Esophagus mucosa (tissue), 1 donor: ENCODE measurements around the gene NEURL4. TPM values are rescaled to one million over a fixed set of nuclear protein-coding genes. Genes with fewer than 3 reads are reported as not detected.
"Not testable (repeated sequence)": the region's sequence is repeated elsewhere in the genome, so short reads cannot be mapped to it uniquely, and the experiment has no call there.

Source experiments
- ATAC-seq: fragments of 200-7000 bp; cut with Tn5 transposase; one replicate; pipeline ENCODE4 v1.9.1; 2020
- total RNA-seq: library from RNA; stranded (reverse); gene quantifications from one replicate; pipeline ENCODE4 v1.2.4, GENCODE V29; 2023
- donor health status: DM: yes; HTN: yes; CAD: no.

NEURL4 gene
- total RNA-seq, result 13.5 TPM

DNA sequence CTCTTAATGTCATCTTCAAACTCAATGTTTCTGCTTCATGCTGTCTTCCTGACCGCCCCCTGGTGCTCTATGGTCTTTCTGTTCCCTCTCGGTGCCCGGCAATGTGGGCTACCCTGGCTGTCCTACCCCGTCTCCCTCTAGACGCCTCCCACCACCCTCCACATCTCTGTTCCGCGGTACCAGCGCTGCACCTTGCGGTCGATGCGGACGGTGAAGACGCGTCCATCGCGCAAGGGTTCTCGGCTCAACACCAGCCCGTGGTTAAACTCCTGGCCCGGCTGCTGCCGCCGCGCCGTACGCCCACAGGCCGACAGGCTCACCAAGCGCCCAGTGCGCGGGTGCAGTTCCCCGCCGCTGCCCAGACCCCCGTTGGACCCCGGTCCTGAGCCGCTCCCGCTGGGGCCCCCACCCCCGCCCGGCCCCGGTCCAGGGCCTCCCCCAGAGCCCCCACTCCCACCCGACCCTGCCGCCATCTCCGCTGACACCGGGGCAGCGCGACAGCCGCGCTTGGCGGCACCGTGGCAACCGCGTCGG lies at the start of gene NEURL4:
Gene NEURL4 (minus strand): TSS at position 496 of the 534 bp plus-strand sequence. CDS start 23 bp downstream, at position 473.
- ATAC-seq, result no peak

DNA sequence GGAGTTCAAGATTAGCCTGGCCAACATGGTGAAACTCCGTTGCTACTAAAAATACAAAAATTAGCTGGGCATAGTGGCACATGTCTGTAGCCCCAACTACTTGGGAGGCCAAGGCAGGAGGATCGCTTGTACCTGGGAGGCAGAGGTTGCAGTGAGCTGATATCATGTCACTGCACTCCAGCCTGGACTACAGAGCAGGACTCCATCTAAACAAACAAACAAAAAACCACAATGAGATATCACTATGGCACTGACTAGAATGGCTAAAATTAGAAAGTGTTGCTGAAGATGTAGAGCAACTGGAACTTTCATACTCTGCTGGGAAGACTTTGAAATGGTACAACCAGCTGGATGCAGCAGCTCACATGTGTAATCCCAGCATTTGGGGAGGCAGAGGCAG lies 45.2 kb upstream of the NEURL4 start:
- no peak for ATAC-seq

DNA sequence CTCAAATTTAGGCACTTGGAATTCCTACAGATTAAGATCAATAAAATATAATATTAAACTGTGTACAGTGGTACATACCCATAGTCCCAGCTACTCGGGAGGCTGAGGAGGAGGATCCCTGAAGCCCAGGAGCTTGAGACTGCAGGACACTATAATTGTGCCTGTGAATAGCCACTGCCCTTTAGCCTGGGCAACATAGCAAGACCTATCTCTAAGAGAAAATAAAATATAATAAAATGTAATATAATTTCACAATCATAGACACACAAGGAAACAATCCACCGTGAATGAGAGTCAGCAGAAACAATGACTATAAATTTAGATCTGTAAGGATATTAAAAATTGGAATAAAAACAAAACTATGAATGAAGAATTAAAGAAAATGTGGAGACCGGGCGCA lies 41.7 kb upstream of the NEURL4 start:
- no peak for ATAC-seq

DNA sequence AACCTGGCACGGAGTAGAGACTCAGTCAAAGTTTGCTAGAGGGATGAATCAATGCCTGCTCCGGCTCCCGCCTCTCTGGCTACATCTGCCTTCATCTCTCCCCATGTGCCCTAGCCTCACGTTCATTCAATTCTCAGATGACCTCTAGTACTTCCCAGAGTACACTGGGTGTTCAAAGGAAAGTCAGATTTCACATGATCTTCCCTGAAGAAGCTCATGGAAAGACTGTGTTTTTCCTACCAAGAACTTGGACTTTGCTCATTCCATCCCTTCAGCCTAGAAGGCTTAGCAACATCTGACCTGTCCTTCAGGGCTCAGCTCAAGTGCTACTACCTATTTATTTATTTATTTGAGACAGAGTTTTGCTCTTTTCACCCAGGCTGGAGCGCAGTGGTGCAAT lies 40.7 kb upstream of the NEURL4 start:
- no peak for ATAC-seq

DNA sequence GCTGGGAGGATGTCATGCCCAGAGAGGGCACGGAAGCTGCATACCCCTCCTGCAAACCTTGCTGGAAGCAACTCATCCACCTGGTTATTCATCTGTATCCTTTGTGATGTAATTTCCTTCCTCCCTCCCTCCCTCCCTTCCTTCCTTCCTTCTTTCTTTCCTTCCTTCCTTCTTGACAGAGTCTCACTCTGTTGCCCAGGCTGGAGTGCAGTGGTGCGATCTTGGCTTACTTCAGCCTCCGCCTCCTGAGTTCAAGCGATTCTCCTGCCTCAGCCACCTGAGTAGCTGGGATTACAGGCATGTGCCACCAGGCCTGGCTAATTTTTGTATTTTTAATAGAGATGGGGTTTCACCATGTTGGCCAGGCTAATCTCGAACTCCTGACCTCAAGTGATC lies 39.5 kb upstream of the NEURL4 start:
- ATAC-seq, result not testable (repeated sequence)

DNA sequence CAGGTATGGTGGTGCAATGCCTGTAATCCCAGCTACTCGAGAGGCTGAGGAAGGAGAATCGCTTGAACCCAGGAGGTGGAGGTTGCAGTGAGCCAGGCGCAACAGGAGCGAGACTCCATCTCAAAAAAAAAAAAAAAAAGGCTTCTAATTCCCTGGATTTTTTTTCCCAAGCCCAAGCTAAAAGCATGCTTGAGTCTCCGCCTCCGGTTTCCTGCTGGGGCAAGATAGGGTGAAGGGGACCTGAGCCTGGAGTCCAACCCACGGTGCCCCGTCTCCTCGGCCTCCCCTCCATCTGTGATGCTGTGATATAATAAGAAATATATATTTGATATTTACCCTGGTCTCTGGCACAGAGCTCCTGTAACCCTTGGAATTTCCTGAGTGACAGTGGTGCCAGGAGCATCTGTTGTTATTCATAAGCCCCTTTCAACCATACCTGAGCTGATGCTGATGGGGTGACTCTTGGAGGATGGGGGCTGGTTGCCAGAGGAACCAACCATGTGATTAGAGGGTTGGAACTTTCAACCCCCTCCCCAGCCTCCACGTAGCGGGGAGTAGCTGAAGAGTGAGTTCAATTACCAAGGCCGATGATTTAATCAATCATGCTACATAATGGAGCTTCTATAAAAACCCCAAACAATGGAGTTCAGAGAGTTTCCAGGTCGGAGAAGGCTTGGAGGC lies 38.9 kb upstream of the NEURL4 start:
- ATAC-seq, result no peak

DNA sequence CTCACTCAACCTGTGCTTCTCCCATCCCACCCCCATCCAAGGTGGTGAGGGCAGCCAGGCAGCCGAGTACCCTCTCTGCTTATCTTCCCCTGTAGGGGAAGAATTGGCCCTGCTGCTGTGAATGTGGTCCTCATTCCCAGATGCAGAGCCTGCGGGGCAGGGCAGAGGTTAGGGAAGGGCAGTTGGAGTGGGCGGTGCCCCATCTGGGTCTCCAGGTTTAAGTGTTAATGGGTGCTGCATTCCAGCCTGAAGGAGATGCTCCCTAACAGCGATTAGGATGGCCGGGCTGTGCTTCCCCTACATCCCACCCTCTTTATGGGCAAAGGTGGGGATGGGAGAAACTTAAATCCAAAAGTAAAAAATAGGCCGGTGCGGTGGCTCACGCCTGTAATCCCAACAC lies 37.9 kb upstream of the NEURL4 start:
- no peak for ATAC-seq

DNA sequence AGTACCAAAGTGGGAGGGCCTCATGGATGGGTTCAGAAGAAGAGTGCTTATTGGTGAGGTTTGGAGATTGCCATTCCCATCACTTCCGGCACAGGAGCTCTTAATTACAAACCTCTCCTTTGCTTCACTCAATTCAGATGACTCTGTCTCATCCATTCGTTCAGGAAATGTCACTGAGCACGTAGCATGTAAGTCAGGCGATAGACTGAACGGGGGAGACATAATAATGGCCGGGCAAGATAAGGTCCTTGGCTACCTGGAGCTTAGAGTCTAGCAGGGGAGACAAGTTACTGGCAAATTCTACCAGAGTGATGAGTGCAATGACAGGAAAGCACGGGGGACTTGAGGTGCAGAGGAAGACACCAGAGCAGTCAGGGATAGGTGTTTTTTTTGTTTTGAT lies 36.8 kb upstream of the NEURL4 start:
- ATAC-seq, result not testable (repeated sequence)

DNA sequence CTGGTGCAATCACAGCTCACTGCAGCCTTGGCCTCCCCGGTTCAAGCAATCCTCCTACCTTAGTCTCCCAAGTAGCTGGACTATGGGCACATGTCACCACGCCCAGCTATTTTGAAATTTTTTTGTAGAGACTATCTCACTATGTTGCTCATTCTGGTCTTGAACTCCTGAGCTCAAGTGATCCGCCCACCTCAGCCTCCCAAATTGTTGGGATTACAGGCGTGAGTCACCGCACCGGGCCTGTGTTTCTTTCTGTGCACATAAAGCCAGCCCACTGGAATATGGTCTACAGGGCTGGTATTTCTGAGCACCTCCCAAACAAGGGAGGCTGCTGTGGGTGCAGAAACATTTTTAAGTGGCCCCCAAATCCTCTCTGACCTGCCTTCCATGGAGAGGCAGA lies 34.2 kb upstream of the NEURL4 start:
- ATAC-seq, result peak; percentile 42

DNA sequence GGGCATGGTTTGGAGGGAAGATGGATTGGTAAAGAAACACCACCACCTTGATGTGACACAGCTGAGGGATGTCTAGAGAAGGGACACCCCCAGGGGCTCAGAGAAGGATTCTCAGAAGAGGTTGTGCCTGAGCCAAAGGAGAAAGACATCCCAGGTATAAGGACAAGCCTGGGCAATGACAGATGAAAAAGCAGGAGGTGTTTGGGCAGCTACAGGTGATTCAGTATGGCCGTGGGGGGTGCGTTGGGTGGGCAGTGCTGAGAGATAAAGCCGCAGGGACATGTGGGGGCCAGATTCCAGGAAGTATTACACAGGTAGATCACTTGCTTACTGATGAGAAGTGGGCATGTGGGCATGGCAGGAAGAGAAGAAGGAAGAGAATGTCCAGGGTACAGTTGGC lies 32.8 kb upstream of the NEURL4 start:
- peak; percentile 20 for ATAC-seq

DNA sequence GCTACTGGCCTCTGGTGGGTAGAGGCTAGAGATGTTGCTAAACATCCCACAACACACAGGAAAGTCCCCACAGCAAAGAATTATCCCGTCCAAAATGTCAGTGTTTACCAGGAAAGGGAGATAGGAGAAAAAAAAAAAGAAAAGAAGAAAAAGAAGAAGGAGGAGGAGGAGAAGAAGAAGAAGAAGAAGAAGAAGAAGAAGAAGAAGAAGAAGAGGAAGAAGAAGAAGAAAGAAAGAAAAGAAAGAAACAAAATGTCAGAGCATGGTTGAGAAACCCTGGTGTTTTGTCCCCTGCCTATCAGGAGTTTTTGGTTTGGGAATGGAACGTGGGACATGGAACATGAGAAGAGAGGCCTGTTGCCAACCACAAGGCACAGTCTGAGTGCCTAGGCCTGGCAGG lies 28.2 kb upstream of the NEURL4 start:
- no peak for ATAC-seq

DNA sequence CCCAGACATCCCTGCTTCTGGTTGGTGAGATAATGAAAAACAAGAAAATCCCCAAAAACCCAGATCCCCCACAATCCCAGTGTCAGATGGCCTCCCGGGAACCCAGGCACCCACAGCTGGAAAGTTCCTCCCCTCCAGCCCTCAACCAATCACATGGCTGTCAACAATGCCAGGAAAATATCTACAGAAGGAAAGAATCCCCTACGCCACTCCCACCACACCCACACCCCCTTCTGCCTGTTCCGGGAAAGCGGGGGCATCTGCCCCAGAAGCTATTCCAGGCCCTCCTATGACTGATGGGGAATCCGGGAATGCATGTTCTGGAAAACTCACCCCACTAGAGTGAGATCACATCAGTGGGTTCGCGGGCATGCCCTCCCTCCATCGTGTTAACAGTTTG lies 27.6 kb upstream of the NEURL4 start:
- no peak for ATAC-seq

DNA sequence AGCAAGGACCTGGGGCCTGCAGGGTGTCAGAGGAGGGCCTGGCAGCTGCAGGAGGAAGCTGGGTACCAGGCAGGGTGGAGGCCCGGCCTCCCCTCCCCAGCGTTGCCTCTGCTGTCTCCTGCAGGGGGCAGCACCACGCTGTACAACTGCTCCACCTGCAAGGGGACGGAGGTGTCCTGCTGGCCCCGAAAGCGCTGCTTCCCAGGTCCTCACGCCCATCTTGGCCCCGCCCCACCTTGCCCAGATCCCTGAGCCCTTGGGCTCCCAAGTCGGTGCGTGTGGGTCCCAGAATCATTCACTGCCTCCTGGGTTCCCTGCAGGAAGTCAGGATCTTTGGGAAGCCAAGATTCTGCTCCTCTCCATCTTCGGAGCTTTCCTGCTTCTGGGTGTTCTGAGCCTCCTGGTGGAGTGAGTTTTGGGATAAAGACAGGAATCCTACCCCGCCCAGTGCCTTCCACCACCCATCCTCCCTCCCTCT lies 27.0 kb upstream of the NEURL4 start:
- peak; percentile 27 for ATAC-seq

DNA sequence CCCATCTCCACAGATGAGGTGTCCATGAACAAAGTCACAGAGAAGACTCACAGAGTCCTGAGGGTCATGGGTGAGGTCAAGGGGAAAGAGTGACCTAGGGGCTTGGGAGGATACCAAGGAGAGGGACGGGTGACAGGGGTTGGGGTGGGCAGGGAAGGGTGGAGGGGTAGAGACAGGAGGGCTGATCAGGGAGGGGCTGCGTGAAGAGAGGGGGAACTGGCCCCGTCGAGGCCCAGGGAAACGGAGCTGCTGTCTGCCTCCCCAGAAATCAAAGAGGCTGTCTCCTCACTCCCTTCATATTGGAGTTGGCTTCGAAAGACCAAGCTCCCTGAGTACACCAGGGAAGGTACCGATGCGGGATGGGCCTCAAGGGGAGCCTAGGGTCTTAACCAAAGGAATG lies 26.4 kb upstream of the NEURL4 start:
- ATAC-seq, result no peak

DNA sequence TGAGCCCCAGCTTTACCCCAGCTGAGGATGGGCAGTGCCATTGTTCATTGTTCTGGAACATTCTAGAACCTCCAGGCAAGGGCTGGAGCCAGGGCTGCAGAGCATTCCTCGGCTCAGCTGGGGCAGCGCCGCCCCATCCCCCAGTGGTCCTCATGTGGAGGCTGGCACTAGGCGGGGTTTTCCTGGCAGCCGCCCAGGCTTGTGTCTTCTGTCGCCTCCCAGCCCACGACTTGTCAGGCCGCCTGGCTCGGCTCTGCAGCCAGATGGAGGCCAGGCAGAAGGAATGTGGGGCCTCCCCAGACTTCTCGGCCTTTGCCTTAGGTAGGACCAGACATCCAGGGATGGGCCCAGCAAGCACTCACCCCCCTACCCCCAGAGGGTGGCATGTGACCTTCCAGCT lies 25.9 kb upstream of the NEURL4 start, which contains the start of gene TMEM95:
Gene TMEM95 (plus strand): TSS at position 104 of the 400 bp plus-strand sequence. CDS start 49 bp downstream, at position 153.
- ATAC-seq, result no peak

DNA sequence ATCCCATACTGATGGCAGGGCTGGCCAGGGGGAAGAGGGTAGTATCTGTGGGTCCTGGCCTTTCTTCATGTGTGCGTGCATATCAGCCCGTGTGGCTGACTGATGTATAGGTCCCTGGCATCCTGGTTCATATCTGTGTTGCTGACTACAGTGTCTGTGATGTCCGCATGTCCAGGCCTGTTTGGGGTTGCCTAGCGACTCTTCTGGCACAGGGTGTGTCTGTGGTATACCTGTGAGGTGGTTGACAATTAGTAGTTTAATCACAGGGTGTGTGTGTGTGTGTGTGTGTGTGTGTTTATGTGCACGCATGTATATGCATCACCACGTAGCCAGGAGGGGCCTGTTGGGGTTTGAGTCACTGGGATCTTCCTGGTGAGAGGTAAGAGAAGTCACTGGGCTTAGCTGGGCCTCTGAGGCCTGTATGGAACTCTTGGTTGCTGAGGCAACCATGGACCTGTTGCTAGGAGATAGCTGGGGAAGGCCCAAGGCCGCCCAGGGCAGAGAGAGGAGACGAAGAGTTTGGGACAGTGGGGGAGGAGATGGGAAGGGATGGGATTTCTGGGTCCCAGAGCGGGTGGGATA lies 25.2 kb upstream of the NEURL4 start:
- ATAC-seq, result peak; percentile 75

DNA sequence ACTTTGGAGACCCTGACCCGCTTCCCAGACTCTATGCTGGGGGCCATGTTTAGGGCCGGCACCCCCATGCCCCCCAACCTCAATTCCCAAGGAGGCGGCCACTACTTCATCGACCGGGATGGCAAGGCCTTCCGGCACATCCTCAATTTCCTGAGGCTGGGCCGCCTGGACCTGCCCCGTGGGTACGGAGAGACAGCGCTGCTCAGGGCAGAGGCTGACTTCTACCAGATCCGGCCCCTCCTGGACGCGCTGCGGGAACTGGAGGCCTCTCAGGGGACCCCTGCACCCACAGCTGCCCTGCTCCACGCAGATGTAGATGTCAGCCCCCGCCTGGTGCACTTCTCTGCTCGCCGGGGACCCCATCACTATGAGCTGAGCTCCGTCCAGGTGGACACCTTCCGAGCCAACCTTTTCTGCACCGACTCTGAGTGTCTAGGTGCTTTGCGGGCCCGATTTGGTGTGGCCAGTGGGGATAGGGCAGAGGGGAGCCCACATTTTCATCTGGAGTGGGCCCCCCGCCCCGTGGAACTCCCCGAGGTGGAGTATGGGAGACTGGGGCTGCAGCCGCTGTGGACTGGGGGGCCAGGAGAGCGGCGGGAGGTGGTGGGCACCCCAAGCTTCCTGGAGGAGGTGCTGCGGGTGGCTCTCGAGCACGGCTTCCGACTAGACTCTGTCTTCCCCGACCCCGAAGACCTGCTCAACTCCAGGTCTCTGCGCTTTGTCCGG lies 23.9 kb upstream of the NEURL4 start:
- ATAC-seq, result no peak

DNA sequence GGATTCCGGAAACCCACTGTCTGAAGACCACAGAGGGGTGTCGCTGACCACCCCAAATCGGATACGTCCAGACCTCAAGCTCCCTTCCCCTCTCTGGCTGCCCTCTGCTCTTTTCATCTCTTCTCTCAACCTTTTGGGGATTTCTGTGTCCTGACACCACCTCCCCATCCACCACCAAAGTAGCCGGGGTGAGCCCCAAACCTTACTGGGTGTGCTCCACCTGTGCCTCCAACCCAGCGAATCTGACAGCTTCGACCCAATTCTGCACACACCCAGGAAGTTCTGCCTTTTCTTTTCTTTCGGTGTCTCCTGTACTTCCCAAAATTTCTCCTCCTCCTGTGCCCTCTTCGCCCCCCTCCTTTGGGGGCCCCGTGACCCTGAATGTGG lies 23.4 kb upstream of the NEURL4 start:
- no peak for ATAC-seq

DNA sequence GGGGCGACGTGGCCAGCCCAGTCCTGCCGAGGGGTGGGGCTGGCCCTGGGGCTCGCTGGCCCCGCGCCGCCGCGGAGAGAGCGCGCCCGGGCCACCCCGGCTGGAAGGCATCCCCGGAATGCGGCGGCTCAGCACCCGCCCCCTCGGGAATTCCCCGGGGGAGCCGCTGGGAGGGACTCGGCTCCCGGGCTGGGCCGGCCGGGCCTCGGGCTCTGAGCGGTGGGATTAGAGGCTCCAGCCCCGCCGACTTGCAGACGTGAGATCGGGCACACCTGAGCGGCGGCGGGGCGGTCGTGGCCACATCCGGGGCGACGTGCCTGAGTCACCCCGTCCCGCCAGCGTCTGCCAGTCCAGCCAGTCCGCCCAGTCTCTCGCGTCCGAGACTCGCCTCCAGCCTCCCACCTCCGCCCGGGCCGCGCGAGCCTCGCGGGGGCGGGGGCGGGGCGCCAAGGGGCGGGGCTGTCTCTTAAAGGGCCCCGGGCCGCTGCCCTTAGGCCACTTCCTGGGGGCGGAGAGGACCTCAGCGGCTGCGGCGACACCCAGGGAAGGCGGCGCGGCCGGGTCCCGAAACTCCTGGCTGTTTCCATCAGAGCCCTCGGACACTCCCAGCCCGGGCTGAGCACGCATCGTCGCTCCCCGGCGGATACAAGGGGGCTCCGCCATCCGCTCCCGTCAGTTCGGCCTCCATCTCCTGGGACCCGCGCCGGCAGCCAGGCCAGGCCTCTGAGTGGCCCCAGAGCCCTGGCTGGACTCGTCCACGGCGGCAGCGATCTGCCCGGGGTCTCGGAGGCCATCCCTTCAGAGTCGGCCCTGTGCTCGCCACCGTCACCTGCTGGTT lies 22.7 kb upstream of the NEURL4 start, which contains the start of gene KCTD11:
Gene KCTD11 (plus strand): TSS at position 498 of the 838 bp plus-strand sequence.
- peak; percentile 69 for ATAC-seq

DNA sequence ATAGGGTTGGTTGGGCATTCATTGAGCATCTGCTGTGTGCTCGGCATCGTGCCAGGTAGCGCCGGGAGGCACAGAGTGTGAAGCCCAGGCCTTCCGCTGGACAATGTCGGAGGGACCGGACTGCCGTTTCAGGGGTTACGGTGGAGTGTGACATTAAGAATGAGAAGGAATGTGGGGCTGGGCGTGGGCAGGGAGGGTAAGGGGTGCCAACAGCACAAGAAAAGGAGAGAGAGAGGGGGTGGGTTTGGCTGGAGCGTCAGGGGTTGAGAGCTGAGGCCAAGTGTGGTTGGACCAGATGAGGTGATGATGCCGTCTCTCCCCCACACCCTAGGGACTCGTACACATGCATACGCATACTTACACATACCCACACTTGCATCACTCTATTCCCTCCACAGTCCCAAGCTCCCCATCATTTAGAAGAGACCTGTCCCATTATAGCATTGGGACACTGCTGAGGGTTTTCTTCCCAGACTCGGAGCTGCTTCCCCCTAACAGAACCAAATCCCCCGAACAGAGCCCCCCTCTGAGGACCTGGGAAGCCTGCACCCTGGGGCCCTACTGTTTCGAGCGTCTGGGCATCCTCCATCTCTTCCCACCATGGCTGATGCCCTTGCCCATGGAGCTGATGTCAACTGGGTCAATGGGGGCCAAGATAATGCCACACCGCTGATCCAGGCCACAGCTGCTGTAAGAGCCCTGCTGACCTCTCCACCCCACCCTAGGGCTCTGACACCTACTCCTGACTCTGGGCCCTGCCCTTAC lies 19.5 kb upstream of the NEURL4 start:
- no peak for ATAC-seq

DNA sequence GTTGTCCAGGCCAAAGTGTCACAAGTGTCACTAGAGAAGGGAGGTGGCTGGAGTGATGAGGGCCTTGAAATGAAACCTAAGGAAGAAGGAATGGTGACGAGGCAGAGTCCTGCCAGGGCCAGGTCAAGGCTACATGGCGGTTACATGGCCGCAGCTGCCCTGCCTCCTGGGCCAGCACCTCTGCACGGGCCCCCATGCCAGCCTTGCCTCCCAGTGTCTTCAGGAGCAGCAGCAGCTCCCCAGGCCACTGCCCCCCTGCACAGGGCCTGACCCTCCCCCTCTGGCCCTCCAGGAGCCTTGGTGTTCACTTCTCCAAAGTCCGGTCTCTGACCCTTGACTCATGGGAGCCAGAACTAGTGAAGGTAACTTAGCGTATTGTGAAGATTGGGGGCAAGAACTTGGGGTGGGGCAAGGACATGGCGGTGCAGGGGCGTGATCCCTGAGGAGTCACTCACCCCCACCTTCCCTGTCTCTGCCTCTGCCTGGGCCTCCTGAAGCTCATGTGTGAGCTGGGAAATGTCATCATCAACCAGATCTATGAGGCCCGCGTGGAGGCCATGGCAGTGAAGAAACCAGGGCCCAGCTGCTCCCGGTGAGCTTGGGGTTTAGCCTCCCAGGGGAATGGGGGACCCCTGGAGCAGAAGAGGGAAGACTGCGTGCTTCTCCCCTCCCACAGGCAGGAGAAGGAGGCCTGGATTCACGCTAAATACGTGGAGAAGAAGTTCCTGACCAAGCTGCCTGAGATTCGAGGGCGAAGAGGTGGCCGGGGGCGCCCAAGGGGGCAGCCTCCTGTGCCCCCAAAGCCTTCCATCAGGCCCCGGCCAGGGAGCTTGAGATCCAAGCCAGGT lies 18.7 kb upstream of the NEURL4 start:
- ATAC-seq, result no peak
